Left ventricle myocardium superior (tissue), 1 donor: ENCODE results near the gene HIPK2. TPM values are rescaled to one million over a fixed set of nuclear protein-coding genes. Genes with fewer than 3 reads are reported as not detected.
A peak's percentile ranks its signal among the peaks of the same experiment; 100 is the strongest.

ENCODE experiments used
- ATAC-seq: fragments of 200-7000 bp; cut with Tn5 transposase; one replicate; pipeline ENCODE4 v1.9.1; 2020; ENCODE audit warnings: mild to moderate bottlenecking, moderate library complexity
- DNase-seq: peaks from one replicate; pipeline ENCODE4 v3.0.0-alpha.2; 2020
- intact Hi-C: fragments of 100-400 bp; cut with micrococcal nuclease; formaldehyde crosslinking; loops from one replicate; pipeline ENCODE4 v1.11.0; 2022
- total RNA-seq: library from RNA; stranded (reverse); fragmentation: NEBNext Ultra II Directional; extraction: Animal tissue kit (Norgen Biotek cat#: 25700); gene quantifications from one replicate; pipeline ENCODE4 v1.2.1, GENCODE V29; 2021
- donor health status: DM: no; HTN: yes; CAD: no; lungs with severe emphysema.

Gene HIPK2
- total RNA-seq, 1 donor from 2014 or later, result 103 TPM

- DNase-seq (no peak), ATAC-seq (no peak)
- intact Hi-C loops, result no loop called here
Measured at GRCh38 chr7:139667377-139667776, 110.4 kb downstream of the HIPK2 start.

- ATAC-seq (no peak), DNase-seq (no peak)
- intact Hi-C loops, result no loop called here
Measured at GRCh38 chr7:139666501-139666900, 111.3 kb downstream of the HIPK2 start.

- DNase-seq, result no peak
- no peak for ATAC-seq
- intact Hi-C loops, result no loop called here
Measured at GRCh38 chr7:139664434-139664833, 113.4 kb downstream of the HIPK2 start.

- DNase-seq, result no peak
- no peak for ATAC-seq
- intact Hi-C loops, result no loop called here
Measured at GRCh38 chr7:139663608-139664177, 114.1 kb downstream of the HIPK2 start.

- intact Hi-C loops, result no loop called here
Measured at GRCh38 chr7:139661903-139662302, 115.9 kb downstream of the HIPK2 start.

GRCh38 chr7:139661043-139661440, 116.8 kb downstream of the HIPK2 start:
- DNase-seq, result no peak
- no peak for ATAC-seq
- intact Hi-C loops, result no loop called here

More at GRCh38 chr7:139661903-139662302, 115.9 kb downstream of the HIPK2 start:
- DNase-seq (no peak), ATAC-seq (no peak)

- intact Hi-C loops, result no loop called here
- DNase-seq (no peak), ATAC-seq (peak; percentile 10)
Measured at GRCh38 chr7:139660317-139661042, 117.3 kb downstream of the HIPK2 start.

GRCh38 chr7:139659922-139660316, 117.9 kb downstream of the HIPK2 start:
- ATAC-seq (no peak), DNase-seq (no peak)

GRCh38 chr7:139658908-139659675, 118.7 kb downstream of the HIPK2 start:
- no peak for DNase-seq

More at GRCh38 chr7:139659922-139660316, 117.9 kb downstream of the HIPK2 start:
- intact Hi-C loops, result loop anchor here (10.0 kb wide), 2 partner anchors 75 to 115 kb away; partner anchors contain the start of gene HIPK2

GRCh38 chr7:139658296-139658695, 119.5 kb downstream of the HIPK2 start:
- DNase-seq (no peak), ATAC-seq (no peak)
- intact Hi-C loops, result loop anchor here (10.0 kb wide), 2 partner anchors 77 to 117 kb away; partner anchors contain the start of gene HIPK2

More at GRCh38 chr7:139658908-139659675, 118.7 kb downstream of the HIPK2 start:
- peak; percentile 5 for ATAC-seq
- intact Hi-C loops, result loop anchor here (10.0 kb wide), 2 partner anchors 76 to 116 kb away; partner anchors contain the start of gene HIPK2

GRCh38 chr7:139657725-139658124, 120.1 kb downstream of the HIPK2 start:
- intact Hi-C loops, result loop anchor here (10.0 kb wide), 2 partner anchors 77 to 117 kb away; partner anchors contain the start of gene HIPK2
- DNase-seq (no peak), ATAC-seq (no peak)

- intact Hi-C loops, result loop anchor here (10.0 kb wide), 2 partner anchors 78 to 118 kb away; partner anchors contain the start of gene HIPK2
- ATAC-seq (no peak), DNase-seq (no peak)
Measured at GRCh38 chr7:139656387-139656786, 121.4 kb downstream of the HIPK2 start.

- no peak for DNase-seq
- ATAC-seq, result no peak
- intact Hi-C loops, result loop anchor here (10.0 kb wide), 2 partner anchors 79 to 119 kb away; partner anchors contain the start of gene HIPK2
Measured at GRCh38 chr7:139655305-139655704, 122.5 kb downstream of the HIPK2 start.

- intact Hi-C loops, result loop anchor here (10.0 kb wide), 2 partner anchors 80 to 120 kb away; partner anchors contain the start of gene HIPK2
- ATAC-seq, result no peak
Measured at GRCh38 chr7:139654276-139655181, 123.3 kb downstream of the HIPK2 start.

GRCh38 chr7:139651914-139652313, 125.9 kb downstream of the HIPK2 start:
- intact Hi-C loops, result loop anchor here (10.0 kb wide), 2 partner anchors 83 to 123 kb away; partner anchors contain the start of gene HIPK2
- no peak for ATAC-seq
- DNase-seq, result no peak

More at GRCh38 chr7:139654276-139655181, 123.3 kb downstream of the HIPK2 start:
- no peak for DNase-seq

GRCh38 chr7:139651308-139651707, 126.5 kb downstream of the HIPK2 start:
- peak; percentile 14 for ATAC-seq
- DNase-seq, result no peak
- intact Hi-C loops, result loop anchor here (10.0 kb wide), 2 partner anchors 83 to 123 kb away; partner anchors contain the start of gene HIPK2

- peak; percentile 70 for ATAC-seq
- DNase-seq, result peak; percentile 67
- intact Hi-C loops, result loop anchor here (10.0 kb wide), 2 partner anchors 84 to 124 kb away; partner anchors contain the start of gene HIPK2
Measured at GRCh38 chr7:139650429-139651100, 127.2 kb downstream of the HIPK2 start.
